Measurements from ENCODE around the gene GIN1.

The GIN1 gene

DNA sequence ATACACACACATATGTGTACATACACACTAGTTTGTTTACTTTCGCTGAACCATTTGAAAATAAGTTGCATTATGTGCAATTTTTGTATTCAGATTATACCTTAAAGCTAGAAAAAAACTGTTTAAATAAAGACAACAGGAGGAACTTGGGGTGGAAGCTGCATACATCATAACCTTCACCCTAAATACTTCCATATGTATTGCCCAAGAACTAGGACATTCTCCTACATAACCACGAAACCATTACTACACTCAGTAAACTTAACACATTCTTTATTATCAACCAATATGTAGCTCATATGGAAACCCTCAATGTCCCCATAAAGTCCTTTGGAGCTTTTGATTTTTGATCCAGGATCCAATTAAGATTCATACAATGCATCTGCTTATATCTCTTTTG, 83.3 kb downstream of the GIN1 start:
- no peak overlapping the region for H3K4me3 ChIP-seq (ENCODE audit: low read depth, low read length)
- peak; percentile 33 for DNase-seq (ENCODE audit: low read depth)
- TF ChIP-seq, protein P1, sequence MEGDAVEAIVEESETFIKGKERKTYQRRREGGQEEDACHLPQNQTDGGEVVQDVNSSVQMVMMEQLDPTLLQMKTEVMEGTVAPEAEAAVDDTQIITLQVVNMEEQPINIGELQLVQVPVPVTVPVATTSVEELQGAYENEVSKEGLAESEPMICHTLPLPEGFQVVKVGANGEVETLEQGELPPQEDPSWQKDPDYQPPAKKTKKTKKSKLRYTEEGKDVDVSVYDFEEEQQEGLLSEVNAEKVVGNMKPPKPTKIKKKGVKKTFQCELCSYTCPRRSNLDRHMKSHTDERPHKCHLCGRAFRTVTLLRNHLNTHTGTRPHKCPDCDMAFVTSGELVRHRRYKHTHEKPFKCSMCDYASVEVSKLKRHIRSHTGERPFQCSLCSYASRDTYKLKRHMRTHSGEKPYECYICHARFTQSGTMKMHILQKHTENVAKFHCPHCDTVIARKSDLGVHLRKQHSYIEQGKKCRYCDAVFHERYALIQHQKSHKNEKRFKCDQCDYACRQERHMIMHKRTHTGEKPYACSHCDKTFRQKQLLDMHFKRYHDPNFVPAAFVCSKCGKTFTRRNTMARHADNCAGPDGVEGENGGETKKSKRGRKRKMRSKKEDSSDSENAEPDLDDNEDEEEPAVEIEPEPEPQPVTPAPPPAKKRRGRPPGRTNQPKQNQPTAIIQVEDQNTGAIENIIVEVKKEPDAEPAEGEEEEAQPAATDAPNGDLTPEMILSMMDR (conservative IDR thresholded peaks at IDR 0.05; ENCODE audit: low read depth, low read length): no peak
